Right atrium auricular region (tissue), 2 donors: ENCODE measurements around the gene STARD13. TPM values are rescaled to one million over a fixed set of nuclear protein-coding genes. Genes with fewer than 3 reads are reported as not detected.

Experiments used
- DNase-seq: peaks from one replicate; pipeline ENCODE4 v3.0.0-alpha.2; 2019; ENCODE audit warnings: low spot score
- H3K27ac ChIP-seq, 2 donors: fragments of 200-600 bp; sonication (generic); 1 replicate in 1 of 2; 2 replicates in 1 of 2; pipeline ENCODE4 v1.5.1; 2016 to 2019
- H3K27me3 ChIP-seq, 2 donors: fragments of 200-600 bp; sonication (generic); one replicate each; pipeline versions ENCODE4 v1.5.1 to v1.6.0; 2017 to 2019
- H3K36me3 ChIP-seq: fragments of 200-600 bp; sonication (generic); one replicate; pipeline ENCODE4 v1.5.1; 2016
- H3K4me1 ChIP-seq, 2 donors: fragments of 200-600 bp; sonication (generic); one replicate each; pipeline versions ENCODE4 v1.5.1 to v1.6.0; 2017 to 2019
- H3K4me3 ChIP-seq, 2 donors: fragments of 200-600 bp; sonication (generic); 1 replicate in 1 of 2; 2 replicates in 1 of 2; pipeline ENCODE4 v1.5.1; 2017 to 2019; ENCODE audit warnings: mild to moderate bottlenecking in 1 of 2, moderate library complexity in 1 of 2
- H3K9me3 ChIP-seq, 2 donors: fragments of 200-600 bp; sonication (generic); one replicate each; pipeline ENCODE4 v1.5.1; 2019
- CTCF ChIP-seq, 2 donors: fragments of 200-600 bp; sonication (generic); IDR thresholded peaks; one replicate each; pipeline ENCODE4 v1.5.1; 2019; ENCODE audit warnings: antibody characterized with exemption in 2 of 2
- total RNA-seq, 2 donors: library from RNA; depleted of rRNA; stranded (reverse); fragments of >200 nt; gene quantifications; one replicate each; pipeline ENCODE4 v1.1.0, GENCODE V29; 2016

STARD13 gene
- total RNA-seq, 2 donors from 2014 or later, result 21.6 to 23.3 TPM

DNA sequence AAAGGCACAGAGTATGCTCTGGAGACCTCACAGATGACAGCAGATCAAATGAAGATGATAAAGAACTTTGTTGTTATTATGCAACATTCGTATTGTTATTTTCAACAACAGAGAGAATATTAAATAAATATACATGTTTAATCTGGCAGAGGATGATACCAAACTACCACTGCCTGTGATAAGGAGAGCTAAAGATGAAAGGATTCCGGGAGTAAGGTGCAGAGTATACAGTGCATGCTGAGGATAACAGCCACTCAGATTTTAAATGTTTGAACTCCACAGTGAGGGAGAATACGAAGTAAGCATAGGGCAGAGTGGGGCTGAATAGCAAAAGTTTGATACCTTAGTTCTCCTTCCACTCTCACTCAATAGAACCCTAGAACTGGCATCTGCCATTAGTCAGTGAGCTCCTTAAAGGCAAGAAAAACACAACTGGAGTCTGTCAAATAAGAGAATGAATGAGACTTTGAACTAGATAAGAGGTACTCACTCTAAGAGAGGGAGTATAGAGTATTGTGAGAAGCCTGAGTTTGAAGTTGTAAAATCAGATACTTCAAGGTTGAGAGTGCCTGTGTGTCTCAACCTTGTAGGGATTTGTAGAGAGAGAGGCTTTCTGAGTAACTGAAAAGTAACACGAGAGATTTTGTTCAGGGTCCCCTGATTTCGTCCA lies 78.5 kb downstream of the STARD13 start:
- no peak for TF ChIP-seq CTCF (IDR thresholded peaks at IDR 0.05)
- DNase-seq, result no peak
- H3K4me1 ChIP-seq, result peaks cover 0 to 66% of the 10 kb centered on the region in 2 donors
- no peaks in the 10 kb centered on the region for H3K9me3 ChIP-seq
- H3K27me3 ChIP-seq, result no peaks in the 10 kb centered on the region
- no peaks in the 10 kb centered on the region for H3K36me3 ChIP-seq
- peak overlapping the region; percentile 69 to 81 for H3K27ac ChIP-seq
- H3K4me3 ChIP-seq, result no peak overlapping the region

- no peak for DNase-seq
- TF ChIP-seq CTCF (IDR thresholded peaks at IDR 0.05), result no peak
- Histone ChIP-seq H3K27ac (peak overlapping the region; percentile 81 to 88), H3K9me3 (no peaks in the 10 kb centered on the region), H3K27me3 (no peaks in the 10 kb centered on the region), H3K4me3 (no peak overlapping the region), H3K4me1 (peaks cover 0 to 69% of the 10 kb centered on the region in 2 donors), H3K36me3 (no peaks in the 10 kb centered on the region)
Measured at GRCh38 chr13:33206425-33206824, 79.1 kb downstream of the STARD13 start.

DNA sequence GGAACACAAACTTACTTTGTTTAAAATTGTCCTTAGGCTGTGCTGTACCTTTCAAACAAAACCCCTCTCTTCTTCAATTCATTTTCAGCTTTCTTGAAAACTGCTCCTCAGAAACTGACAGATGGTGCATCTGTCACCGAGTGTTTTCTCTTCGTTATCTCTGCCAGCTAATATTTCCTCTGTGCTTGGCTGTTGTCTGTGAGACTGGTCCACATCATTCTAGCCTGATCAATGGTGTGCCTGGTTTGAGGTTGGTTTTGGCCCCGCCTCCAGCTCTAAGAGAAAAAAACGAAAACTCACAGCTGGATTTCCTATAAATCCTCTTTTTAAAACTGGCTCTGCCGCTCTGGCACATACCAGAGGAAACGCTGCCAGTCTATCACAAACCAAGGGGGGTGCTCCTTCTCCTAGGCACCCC lies 79.7 kb downstream of the STARD13 start:
- H3K9me3 ChIP-seq, result no peaks in the 10 kb centered on the region
- no peaks in the 10 kb centered on the region for H3K27me3 ChIP-seq
- H3K36me3 ChIP-seq, result no peaks in the 10 kb centered on the region
- DNase-seq, result no peak
- peak overlapping the region; percentile 25 to 38 for H3K4me3 ChIP-seq
- H3K27ac ChIP-seq, result peak overlapping the region; percentile 81 to 88
- H3K4me1 ChIP-seq, result peaks cover 0 to 69% of the 10 kb centered on the region in 2 donors
- TF ChIP-seq CTCF (IDR thresholded peaks at IDR 0.05), result no peak

DNA sequence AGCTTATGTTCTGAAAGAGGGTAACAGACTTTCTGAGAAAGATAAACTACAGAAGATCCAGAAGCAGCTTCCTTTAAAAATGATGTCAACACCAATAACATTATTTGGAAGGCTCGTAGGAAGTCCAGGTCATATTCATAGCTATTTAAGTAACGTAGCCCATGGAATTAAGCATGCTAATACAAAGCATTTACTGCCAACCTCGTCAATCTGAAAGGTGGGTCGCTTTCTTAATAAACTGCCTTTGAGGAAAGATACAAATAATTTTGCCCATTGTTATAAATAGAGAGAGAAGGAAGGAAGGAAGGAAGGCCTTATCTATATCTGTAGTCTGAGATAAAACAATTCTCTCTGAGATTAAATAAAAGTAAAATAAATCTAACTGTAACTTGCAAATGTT lies 80.3 kb downstream of the STARD13 start:
- no peak for TF ChIP-seq CTCF (IDR thresholded peaks at IDR 0.05)
- H3K27ac ChIP-seq, result peak overlapping the region; percentile 81 to 88
- no peaks in the 10 kb centered on the region for H3K27me3 ChIP-seq
- no peaks in the 10 kb centered on the region for H3K9me3 ChIP-seq
- DNase-seq, result no peak
- H3K4me1 ChIP-seq, result peaks cover 0 to 71% of the 10 kb centered on the region in 2 donors
- no peaks in the 10 kb centered on the region for H3K36me3 ChIP-seq
- peak overlapping the region; percentile 25 to 38 for H3K4me3 ChIP-seq

DNA sequence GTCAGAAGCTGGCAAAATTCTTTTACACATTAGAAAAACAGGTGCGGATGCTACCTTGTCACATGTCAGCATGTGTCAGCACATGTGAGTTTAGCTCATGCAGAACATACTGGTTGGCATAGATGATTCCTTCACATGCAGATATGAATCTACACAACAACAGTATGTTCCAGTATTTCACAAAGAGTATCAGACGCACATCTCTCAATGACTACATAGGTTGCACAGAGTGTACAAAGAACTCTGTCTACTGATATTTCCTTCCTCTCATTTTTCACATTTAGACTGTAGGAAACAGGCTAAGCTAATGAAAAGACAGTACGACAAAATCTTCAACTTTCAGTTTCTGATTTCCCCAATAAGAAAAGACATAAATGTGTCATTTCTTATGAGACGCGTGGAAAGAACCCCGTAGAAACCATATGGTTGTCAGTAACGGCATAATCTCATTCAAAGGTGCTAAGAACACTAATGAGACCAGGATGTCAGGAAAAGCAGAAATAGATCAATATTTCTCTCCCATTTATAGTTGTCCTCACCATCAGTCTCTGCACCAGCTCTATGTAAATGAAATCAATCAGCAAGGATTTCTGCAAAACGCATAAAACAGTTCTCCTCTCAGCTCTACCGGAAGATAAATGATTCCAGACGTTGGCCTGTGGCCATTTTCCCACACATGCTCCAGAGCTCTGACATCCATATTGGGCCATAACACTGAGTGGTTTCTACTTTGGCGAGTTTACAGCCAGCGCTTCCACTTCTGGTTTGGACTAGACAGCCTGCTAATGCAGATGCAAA lies 81.2 kb downstream of the STARD13 start:
- H3K4me1 ChIP-seq, result peaks cover 0 to 80% of the 10 kb centered on the region in 2 donors

More for the DNA sequence above, 81.2 kb downstream of the STARD13 start:
- no peak for TF ChIP-seq CTCF (IDR thresholded peaks at IDR 0.05)
- no peaks in the 10 kb centered on the region for H3K9me3 ChIP-seq
- H3K4me3 ChIP-seq, result peak overlapping the region; percentile 25 to 38
- no peaks in the 10 kb centered on the region for H3K36me3 ChIP-seq
- DNase-seq, result peak; percentile 76
- H3K27ac ChIP-seq, result peak overlapping the region; percentile 81 to 88
- no peaks in the 10 kb centered on the region for H3K27me3 ChIP-seq
